Measurements from ENCODE around the gene BID. TPM values are rescaled to one million over a fixed set of nuclear protein-coding genes. Genes with fewer than 3 reads are reported as not detected.

The BID gene
- total RNA-seq, 2 donors from 2014 or later = 18.1 to 21.0 TPM

DNA sequence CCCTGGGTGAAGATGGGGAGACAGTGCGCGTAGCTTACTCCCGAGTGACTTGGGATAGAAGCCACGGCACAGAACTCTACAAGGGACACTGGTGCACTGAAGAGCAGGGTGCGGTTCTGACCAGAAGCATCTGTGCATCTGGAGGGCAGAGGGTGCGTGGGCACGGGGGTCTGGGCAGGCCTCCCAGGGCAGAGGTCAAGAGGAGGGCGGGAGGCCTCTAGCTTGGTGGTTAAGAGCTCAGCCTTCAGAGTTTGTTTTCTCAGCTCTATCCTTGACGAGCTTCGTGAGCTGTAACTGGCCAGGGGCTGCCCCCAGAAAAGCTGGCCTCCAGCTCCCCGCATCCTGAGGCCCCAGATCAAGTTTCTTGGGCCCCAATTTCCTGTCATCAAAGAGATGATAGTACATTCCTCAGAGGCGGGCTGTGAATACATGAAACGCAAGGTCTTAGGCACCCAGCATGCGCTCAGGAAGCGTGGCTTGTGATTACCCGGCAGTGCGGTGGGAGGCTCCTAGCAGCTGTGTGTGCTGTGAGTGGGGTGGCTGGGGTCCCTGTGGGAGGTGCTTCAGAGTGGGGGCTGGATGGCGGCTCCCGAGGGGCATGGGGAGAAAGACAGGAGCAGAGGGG lies 6.0 kb upstream of the BID start:
- Histone ChIP-seq H3K4me3 (no peak overlapping the region), H3K4me1 (replicated peaks) (no peaks in the 10 kb centered on the region), H3K27ac (no peak overlapping the region), H3K36me3 (no peaks in the 10 kb centered on the region), H3K9me3 (no peaks in the 10 kb centered on the region), H3K27me3 (replicated peaks; ENCODE audit: insufficient read depth) (no peaks in the 10 kb centered on the region)
- intact Hi-C loops (cut with DNase I) = loop anchor here (10.0 kb wide), 1 partner anchor 215 kb away; the partner anchor contains the start of gene SLC25A18
- DNase-seq (ENCODE audit: low spot score) = no peak
- no peak for TF ChIP-seq POLR2AphosphoS5 (IDR thresholded peaks at IDR 0.05)
- no peak for TF ChIP-seq POLR2A (IDR thresholded peaks at IDR 0.05)
- TF ChIP-seq, protein P1, sequence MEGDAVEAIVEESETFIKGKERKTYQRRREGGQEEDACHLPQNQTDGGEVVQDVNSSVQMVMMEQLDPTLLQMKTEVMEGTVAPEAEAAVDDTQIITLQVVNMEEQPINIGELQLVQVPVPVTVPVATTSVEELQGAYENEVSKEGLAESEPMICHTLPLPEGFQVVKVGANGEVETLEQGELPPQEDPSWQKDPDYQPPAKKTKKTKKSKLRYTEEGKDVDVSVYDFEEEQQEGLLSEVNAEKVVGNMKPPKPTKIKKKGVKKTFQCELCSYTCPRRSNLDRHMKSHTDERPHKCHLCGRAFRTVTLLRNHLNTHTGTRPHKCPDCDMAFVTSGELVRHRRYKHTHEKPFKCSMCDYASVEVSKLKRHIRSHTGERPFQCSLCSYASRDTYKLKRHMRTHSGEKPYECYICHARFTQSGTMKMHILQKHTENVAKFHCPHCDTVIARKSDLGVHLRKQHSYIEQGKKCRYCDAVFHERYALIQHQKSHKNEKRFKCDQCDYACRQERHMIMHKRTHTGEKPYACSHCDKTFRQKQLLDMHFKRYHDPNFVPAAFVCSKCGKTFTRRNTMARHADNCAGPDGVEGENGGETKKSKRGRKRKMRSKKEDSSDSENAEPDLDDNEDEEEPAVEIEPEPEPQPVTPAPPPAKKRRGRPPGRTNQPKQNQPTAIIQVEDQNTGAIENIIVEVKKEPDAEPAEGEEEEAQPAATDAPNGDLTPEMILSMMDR (IDR thresholded peaks at IDR 0.05) = no peak
- 80% methylated on average over 19 of the region's 19 CpGs for WGBS

DNA sequence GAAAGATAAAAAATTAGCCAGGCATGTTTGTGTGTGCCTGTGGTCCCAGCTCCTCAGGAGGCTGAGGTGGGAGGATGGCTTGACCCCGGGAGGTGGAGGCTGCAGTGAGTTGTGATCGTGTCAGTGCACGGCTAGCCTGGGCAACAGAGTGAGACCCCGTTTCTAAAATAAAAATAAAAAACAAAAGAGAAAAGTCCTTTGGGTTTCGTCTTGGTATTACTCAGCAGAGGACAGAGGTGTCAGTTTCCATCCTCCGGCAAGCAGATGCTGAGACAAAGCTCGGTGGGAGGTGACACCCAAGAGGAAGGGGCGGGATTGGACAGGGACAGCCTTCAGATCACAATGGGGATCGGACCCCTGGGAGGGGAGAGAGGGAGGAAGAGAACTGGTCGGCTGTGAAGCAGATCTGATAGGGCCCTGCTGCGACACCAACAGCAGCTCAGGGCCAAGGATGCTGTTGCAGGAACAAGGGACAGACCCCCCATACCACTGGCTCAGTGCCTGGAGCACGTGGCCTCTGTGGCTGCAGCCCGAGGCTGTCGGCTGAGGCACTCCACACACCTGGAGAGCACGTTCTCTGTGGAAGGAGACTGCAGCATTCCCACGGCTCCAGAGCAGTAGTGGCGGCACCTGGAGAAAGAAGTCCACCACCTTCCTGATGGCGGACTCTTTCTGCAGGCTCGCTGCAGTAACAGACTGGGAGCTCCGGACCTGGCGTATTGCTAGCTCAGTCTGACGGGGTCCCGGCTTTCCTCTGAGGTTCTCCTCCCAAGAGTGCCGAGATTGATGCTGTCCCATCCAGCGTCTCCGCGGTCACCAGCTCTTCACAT lies 5.2 kb upstream of the BID start:
- TF ChIP-seq POLR2A (IDR thresholded peaks at IDR 0.05) (no peak), POLR2AphosphoS5 (IDR thresholded peaks at IDR 0.05) (no peak)
- TF ChIP-seq, protein P1 (IDR thresholded peaks at IDR 0.05) = no peak
- Histone ChIP-seq H3K27me3 (replicated peaks; ENCODE audit: insufficient read depth) (no peaks in the 10 kb centered on the region), H3K4me3 (no peak overlapping the region), H3K27ac (no peak overlapping the region), H3K36me3 (no peaks in the 10 kb centered on the region), H3K9me3 (no peaks in the 10 kb centered on the region), H3K4me1 (replicated peaks) (no peaks in the 10 kb centered on the region)
- intact Hi-C loops (cut with DNase I) = loop anchor here (10.0 kb wide), 1 partner anchor 215 kb away; the partner anchor contains the start of gene SLC25A18
- 77% methylated on average over 27 of the region's 27 CpGs for WGBS
- DNase-seq (ENCODE audit: low spot score) = no peak

DNA sequence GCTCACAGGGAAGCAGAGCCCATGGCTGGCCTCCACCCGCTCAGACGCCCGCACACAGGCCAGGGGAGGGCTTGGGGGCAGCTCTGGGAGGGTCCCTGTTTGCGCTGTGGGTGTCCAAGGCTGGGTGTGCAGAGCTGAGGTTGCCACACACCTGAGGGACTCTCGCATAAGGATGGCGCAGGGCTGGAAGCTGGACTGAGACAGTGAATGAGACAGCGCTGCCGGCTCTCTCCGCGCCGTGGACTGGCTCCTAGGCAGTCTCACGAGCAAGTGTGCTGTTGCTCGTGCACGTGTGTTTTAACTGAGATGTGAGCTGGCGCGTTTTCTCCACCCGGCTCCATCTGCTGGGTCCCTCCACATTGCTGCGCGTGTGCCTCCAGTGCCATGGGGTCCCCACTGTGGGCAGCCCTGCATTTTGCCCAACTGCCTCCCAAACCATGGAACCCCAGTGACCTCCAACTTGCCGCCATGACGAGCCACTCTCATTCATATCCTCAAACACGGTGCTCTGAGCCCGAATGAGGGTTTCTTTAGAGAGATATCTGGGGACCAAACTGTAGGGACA lies 4.2 kb upstream of the BID start:
- no peak for DNase-seq (ENCODE audit: low spot score)
- Histone ChIP-seq H3K27me3 (replicated peaks; ENCODE audit: insufficient read depth) (no peaks in the 10 kb centered on the region), H3K27ac (no peak overlapping the region), H3K9me3 (no peaks in the 10 kb centered on the region), H3K4me1 (replicated peaks) (no peaks in the 10 kb centered on the region), H3K36me3 (no peaks in the 10 kb centered on the region), H3K4me3 (no peak overlapping the region)
- intact Hi-C loops (cut with DNase I) = no loop called here
- 92% methylated on average over 23 of the region's 23 CpGs for WGBS
- TF ChIP-seq, protein P1 (IDR thresholded peaks at IDR 0.05) = no peak
- TF ChIP-seq POLR2AphosphoS5 (IDR thresholded peaks at IDR 0.05) = no peak
- TF ChIP-seq POLR2A (IDR thresholded peaks at IDR 0.05) = no peak

DNA sequence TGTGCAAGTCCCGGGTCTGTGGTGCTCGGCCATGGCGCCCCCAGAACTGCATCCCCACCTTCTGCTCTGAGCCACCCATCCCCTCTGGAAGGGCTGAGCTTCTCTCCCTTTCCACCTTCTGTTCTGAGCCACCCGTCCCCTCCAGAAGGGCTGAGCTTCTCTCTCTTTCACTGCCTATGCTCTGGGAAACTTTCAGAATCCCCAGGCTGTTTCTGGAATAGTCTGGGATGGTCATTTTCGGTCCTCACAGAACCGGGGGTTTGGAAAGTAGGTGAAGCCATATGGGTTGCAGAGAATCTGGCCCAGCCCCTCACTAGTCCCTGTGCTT lies 3.4 kb upstream of the BID start:
- no peaks in the 10 kb centered on the region for H3K27me3 ChIP-seq (replicated peaks; ENCODE audit: insufficient read depth)
- no peak overlapping the region for H3K27ac ChIP-seq
- H3K4me3 ChIP-seq = peak overlapping the region in 1 of 2 donors; percentile 2
- H3K36me3 ChIP-seq = no peaks in the 10 kb centered on the region
- H3K4me1 ChIP-seq (replicated peaks) = no peaks in the 10 kb centered on the region
- 83% methylated on average over 6 of the region's 6 CpGs for WGBS
- no peak for DNase-seq (ENCODE audit: low spot score)
- intact Hi-C loops (cut with DNase I) = no loop called here
- no peaks in the 10 kb centered on the region for H3K9me3 ChIP-seq
- TF ChIP-seq POLR2A (IDR thresholded peaks at IDR 0.05) (no peak), POLR2AphosphoS5 (IDR thresholded peaks at IDR 0.05) (no peak)
- TF ChIP-seq, protein P1 (IDR thresholded peaks at IDR 0.05) = no peak
